Measurements from ENCODE around the gene SLC26A3.

- TF ChIP-seq BHLHE40 (IDR thresholded peaks at IDR 0.05; ENCODE audit: borderline replicate concordance) (no peak), ARNT (IDR thresholded peaks at IDR 0.05) (no peak), TARDBP (IDR thresholded peaks at IDR 0.05) (no peak), NFRKB (IDR thresholded peaks at IDR 0.05) (no peak), ELF4 (IDR thresholded peaks at IDR 0.05) (no peak), SP1 (IDR thresholded peaks at IDR 0.05) (no peak), FOXK2 (IDR thresholded peaks at IDR 0.05) (no peak), CTBP1 (IDR thresholded peaks at IDR 0.05; ENCODE audit: borderline replicate concordance) (no peak), FOXA1 (IDR thresholded peaks at IDR 0.05) (no peak), SUZ12 (IDR thresholded peaks at IDR 0.05) (no peak), FOXM1 (IDR thresholded peaks at IDR 0.05; ENCODE audit: borderline replicate concordance) (no peak), L3MBTL2 (conservative IDR thresholded peaks at IDR 0.05) (no peak), LEF1 (IDR thresholded peaks at IDR 0.05; ENCODE audit: borderline replicate concordance) (no peak)
- TF ChIP-seq, protein P1, sequence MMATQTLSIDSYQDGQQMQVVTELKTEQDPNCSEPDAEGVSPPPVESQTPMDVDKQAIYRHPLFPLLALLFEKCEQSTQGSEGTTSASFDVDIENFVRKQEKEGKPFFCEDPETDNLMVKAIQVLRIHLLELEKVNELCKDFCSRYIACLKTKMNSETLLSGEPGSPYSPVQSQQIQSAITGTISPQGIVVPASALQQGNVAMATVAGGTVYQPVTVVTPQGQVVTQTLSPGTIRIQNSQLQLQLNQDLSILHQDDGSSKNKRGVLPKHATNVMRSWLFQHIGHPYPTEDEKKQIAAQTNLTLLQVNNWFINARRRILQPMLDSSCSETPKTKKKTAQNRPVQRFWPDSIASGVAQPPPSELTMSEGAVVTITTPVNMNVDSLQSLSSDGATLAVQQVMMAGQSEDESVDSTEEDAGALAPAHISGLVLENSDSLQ (IDR thresholded peaks at IDR 0.05), result no peak
These were observed 47.2 kb upstream of the SLC26A3 start for GRCh38 chr7:107850216-107850615.
